Esophagus (tissue), 2 donors: Measurements from ENCODE around the gene MUC5B. TPM values are rescaled to one million over a fixed set of nuclear protein-coding genes. Genes with fewer than 3 reads are reported as not detected.

ENCODE experiments used
- H3K27ac ChIP-seq, 2 donors: one replicate each; pipeline ENCODE4 v1.5.1; 2013; ENCODE audit warnings: low read depth in 2 of 2, mild to moderate bottlenecking in 2 of 2, inconsistent platforms in 1 of 2, low read length in 1 of 2, moderate library complexity in 1 of 2
- H3K27me3 ChIP-seq, 2 donors: one replicate each; pipeline ENCODE4 v1.6.1; 2013; ENCODE audit warnings: low read length in 2 of 2, control low read depth in 1 of 2, mild to moderate bottlenecking in 1 of 2; ENCODE audit not compliant: insufficient read depth in 2 of 2, control insufficient read depth in 1 of 2
- H3K36me3 ChIP-seq, 2 donors: one replicate each; pipeline ENCODE4 v1.6.1; 2013; ENCODE audit warnings: low read length in 1 of 2; ENCODE audit not compliant: control insufficient read depth in 2 of 2, insufficient read depth in 2 of 2
- H3K4me1 ChIP-seq, 2 donors: one replicate each; pipeline ENCODE4 v1.6.1; 2013; ENCODE audit warnings: low read length in 1 of 2; ENCODE audit not compliant: control insufficient read depth in 2 of 2, insufficient read depth in 2 of 2
- H3K4me3 ChIP-seq, 2 donors: one replicate each; pipeline ENCODE4 v1.5.1; 2013; ENCODE audit warnings: low read length in 2 of 2, mild to moderate bottlenecking in 2 of 2, low read depth in 1 of 2, moderate library complexity in 1 of 2
- H3K9me3 ChIP-seq, 2 donors: one replicate each; pipeline ENCODE4 v1.6.1; 2013; ENCODE audit warnings: mild to moderate bottlenecking in 2 of 2, low read depth in 1 of 2, low read length in 1 of 2, moderate library complexity in 1 of 2; ENCODE audit not compliant: control insufficient read depth in 2 of 2, insufficient read depth in 1 of 2
- WGBS, 2 donors: extraction: QIAGEN DNeasy Blood & Tissue Kit; methylation state at CpG; one replicate each; pipeline ENCODE4 v1.1.7; 2013; 5-methylcytosine and 5-hydroxymethylcytosine counted together
- polyA plus RNA-seq, 2 donors: library from polyadenylated mRNA; stranded (reverse); fragments of 200-250 nt; gene quantifications; one replicate each; pipeline ENCODE4 v1.2.3, GENCODE V29; 2013
- donor health status: healthy with polysubstance abuse.
- donor health status: Bipolar disorder and iron deficiency.

The MUC5B gene
- polyA plus RNA-seq, 2 donors = 0.18 to 0.56 TPM

- H3K4me1 ChIP-seq = peaks cover 0 to 19% of the 10 kb centered on the region in 2 donors
- H3K36me3 ChIP-seq = no peaks in the 10 kb centered on the region
- 54 to 63% methylated on average over 29 to 30 of the region's 30 CpGs for WGBS, 2 donors
- H3K27ac ChIP-seq = no peak overlapping the region
- H3K9me3 ChIP-seq = no peaks in the 10 kb centered on the region
- H3K27me3 ChIP-seq = no peaks in the 10 kb centered on the region
- no peak overlapping the region for H3K4me3 ChIP-seq
Measured at GRCh38 chr11:1232883-1233321, 10.0 kb downstream of the MUC5B start.

DNA sequence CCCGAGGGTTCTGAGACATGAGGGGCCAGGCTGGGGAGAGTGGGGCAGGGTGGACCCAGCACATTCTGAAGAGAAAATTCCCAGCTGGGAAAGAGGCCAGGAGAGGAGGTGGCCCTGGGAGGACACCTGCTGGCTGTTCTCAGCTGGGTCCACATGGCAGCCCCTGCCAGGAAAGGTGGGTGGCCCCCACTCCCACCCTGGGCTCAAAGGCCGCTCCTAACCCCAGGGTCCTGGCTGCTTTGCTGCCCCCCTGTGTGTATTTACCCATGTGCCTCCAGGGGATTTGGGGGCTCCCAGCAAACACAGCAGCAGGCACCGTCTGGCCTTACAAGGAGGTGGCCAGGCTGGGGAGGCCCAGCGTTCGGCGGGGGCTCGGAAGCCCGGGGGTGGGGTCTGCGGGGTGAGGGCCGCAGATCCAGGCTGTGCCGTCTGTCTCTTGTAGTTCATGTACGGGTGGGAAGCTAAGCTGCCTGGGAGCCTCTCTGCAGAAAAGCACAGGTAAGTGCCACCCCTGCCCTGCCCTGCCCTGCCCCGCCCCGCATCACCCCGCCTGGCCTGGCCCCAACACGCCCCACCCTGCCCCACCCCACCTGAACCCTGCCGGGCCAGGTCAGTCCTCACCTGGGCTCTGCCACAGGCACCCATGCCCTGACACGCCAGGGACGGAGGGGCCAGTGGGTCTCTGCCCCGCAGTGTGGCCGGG, 10.6 kb downstream of the MUC5B start:
- Histone ChIP-seq H3K9me3 (no peaks in the 10 kb centered on the region), H3K27ac (no peak overlapping the region), H3K36me3 (no peaks in the 10 kb centered on the region), H3K4me1 (peaks cover 0 to 21% of the 10 kb centered on the region in 2 donors), H3K4me3 (no peak overlapping the region), H3K27me3 (no peaks in the 10 kb centered on the region)
- WGBS, 2 donors = 54 to 59% methylated on average over 18 to 21 of the region's 21 CpGs

DNA sequence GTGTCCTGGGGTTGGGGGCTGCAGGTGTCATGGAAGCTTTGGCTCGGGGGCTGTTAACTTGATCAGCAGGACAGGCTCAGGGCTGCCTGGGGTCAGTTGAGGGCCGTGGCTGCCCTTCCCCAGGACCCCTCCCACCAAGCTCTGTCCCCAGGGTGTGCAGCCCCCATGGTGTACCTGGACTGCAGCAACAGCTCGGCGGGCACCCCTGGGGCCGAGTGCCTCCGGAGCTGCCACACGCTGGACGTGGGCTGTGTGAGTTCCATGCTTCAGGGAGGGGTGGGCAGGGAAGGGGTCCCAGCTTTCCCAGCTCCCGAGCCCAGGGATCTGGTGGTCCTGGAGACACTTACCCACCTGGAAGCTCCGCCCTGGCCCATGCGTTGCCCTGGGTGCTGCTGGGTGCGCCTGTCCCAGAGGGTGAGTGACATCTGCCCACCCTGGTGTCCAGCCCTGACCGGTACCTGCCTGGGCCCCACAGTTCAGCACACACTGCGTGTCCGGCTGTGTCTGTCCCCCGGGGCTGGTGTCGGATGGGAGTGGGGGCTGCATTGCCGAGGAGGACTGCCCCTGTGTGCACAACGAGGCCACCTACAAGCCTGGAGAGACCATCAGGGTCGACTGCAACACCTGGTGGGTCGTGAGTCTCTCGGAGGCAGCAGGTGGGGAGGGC, 11.3 kb downstream of the MUC5B start:
- no peak overlapping the region for H3K27ac ChIP-seq
- no peaks in the 10 kb centered on the region for H3K9me3 ChIP-seq
- no peaks in the 10 kb centered on the region for H3K36me3 ChIP-seq
- 61 to 66% methylated on average over 22 of the region's 22 CpGs for WGBS, 2 donors
- no peaks in the 10 kb centered on the region for H3K27me3 ChIP-seq
- peaks cover 0 to 25% of the 10 kb centered on the region in 2 donors for H3K4me1 ChIP-seq
- no peak overlapping the region for H3K4me3 ChIP-seq

- no peak overlapping the region for H3K27ac ChIP-seq
- H3K9me3 ChIP-seq = no peaks in the 10 kb centered on the region
- H3K4me3 ChIP-seq = no peak overlapping the region
- H3K27me3 ChIP-seq = no peaks in the 10 kb centered on the region
- peaks cover 0 to 19% of the 10 kb centered on the region in 2 donors for H3K4me1 ChIP-seq
- H3K36me3 ChIP-seq = no peaks in the 10 kb centered on the region
- WGBS, 2 donors = 76 to 80% methylated on average over 20 to 23 of the region's 23 CpGs
Measured at GRCh38 chr11:1234771-1235305, 12.0 kb downstream of the MUC5B start.

DNA sequence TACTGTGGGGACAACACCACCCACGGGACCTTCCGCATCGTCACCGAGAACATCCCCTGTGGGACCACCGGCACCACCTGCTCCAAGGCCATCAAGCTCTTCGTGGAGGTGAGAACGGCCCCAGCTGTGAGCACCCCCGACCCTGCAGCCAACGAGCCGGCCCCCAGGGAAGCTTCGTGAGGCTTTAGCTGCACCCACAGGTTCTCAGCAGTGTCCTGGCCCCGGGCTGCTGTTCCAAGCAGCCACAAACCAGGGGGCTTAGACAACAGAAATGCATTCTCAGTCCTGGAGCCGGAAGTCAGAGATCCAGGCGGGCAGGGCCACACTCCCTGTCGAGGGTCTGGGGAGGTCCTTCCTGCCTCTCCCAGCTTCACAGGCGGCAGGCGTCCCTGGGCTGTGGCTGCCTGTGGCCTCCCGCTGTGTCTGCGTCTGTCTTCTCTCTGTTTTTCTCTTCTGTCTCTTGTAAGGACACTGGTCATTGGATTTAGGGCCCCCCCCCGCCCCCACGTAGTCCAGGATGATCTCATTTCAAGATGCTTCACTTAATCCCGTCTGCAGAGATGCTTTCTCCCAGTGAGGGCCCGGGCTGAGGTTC, 12.5 kb downstream of the MUC5B start:
- Histone ChIP-seq H3K4me3 (no peak overlapping the region), H3K9me3 (no peaks in the 10 kb centered on the region), H3K36me3 (no peaks in the 10 kb centered on the region), H3K4me1 (peaks cover 0 to 19% of the 10 kb centered on the region in 2 donors), H3K27ac (no peak overlapping the region), H3K27me3 (no peaks in the 10 kb centered on the region)
- WGBS, 2 donors = 66 to 75% methylated on average over 22 to 23 of the region's 23 CpGs

DNA sequence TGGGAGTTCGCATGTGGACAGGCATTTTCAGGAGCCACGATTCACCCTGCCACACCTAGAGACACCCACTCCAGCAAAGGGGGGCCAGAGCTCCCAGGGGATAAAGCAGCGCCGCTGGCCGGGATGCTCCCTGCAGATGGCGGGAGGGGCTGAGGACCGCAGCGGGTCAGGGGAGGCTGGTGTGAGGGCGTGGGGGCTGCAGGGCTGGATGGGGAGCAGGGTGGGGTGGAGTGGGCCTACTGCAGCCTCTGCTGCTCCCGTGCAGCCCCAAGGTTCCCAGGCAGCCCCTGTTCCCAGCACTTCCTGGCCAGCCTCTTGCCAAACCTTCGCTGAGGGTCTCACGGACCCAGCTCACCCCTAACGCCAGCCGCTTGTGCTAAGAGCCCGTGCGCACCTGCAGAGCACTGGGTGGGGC, 13.0 kb downstream of the MUC5B start:
- Histone ChIP-seq H3K36me3 (no peaks in the 10 kb centered on the region), H3K9me3 (no peaks in the 10 kb centered on the region), H3K27ac (no peak overlapping the region), H3K27me3 (no peaks in the 10 kb centered on the region), H3K4me3 (no peak overlapping the region), H3K4me1 (peaks cover 0 to 19% of the 10 kb centered on the region in 2 donors)
- WGBS, 2 donors = 63 to 71% methylated on average over 16 of the region's 16 CpGs

- Histone ChIP-seq H3K27ac (no peak overlapping the region), H3K4me1 (peaks cover 0 to 19% of the 10 kb centered on the region in 2 donors), H3K36me3 (no peaks in the 10 kb centered on the region), H3K4me3 (no peak overlapping the region), H3K9me3 (no peaks in the 10 kb centered on the region), H3K27me3 (no peaks in the 10 kb centered on the region)
- WGBS, 2 donors = 81 to 89% methylated on average over 36 to 37 of the region's 37 CpGs
Measured at GRCh38 chr11:1236316-1237127, 13.7 kb downstream of the MUC5B start.

GRCh38 chr11:1237128-1237580, 14.3 kb downstream of the MUC5B start:
- H3K4me1 ChIP-seq = peaks cover 0 to 24% of the 10 kb centered on the region in 2 donors
- H3K4me3 ChIP-seq = no peak overlapping the region
- no peak overlapping the region for H3K27ac ChIP-seq
- H3K27me3 ChIP-seq = no peaks in the 10 kb centered on the region
- 61 to 71% methylated on average over 13 of the region's 13 CpGs for WGBS, 2 donors
- H3K36me3 ChIP-seq = no peaks in the 10 kb centered on the region
- no peaks in the 10 kb centered on the region for H3K9me3 ChIP-seq

GRCh38 chr11:1237851-1238250, 15.0 kb downstream of the MUC5B start:
- H3K27me3 ChIP-seq = no peaks in the 10 kb centered on the region
- 75 to 78% methylated on average over 10 of the region's 10 CpGs for WGBS, 2 donors
- H3K4me3 ChIP-seq = no peak overlapping the region
- peaks cover 0 to 24% of the 10 kb centered on the region in 2 donors for H3K4me1 ChIP-seq
- no peak overlapping the region for H3K27ac ChIP-seq
- H3K36me3 ChIP-seq = no peaks in the 10 kb centered on the region
- H3K9me3 ChIP-seq = no peaks in the 10 kb centered on the region
